Neuron (in vitro differentiated cells): ENCODE data around the gene SPTAN1.
"Not testable (repeated sequence)": the region's sequence is repeated elsewhere in the genome, so short reads cannot be mapped to it uniquely, and the experiment has no call there.

ENCODE experiments used
- H2AFZ ChIP-seq: one replicate; pipeline ENCODE4 v1.6.1; 2013; ENCODE audit warnings: low read depth, mild to moderate bottlenecking, inconsistent platforms, low read length, moderate library complexity
- H3K27me3 ChIP-seq: one replicate; pipeline ENCODE4 v1.6.1; 2013; ENCODE audit warnings: low read length; ENCODE audit not compliant: insufficient read depth
- H3K36me3 ChIP-seq: one replicate; pipeline ENCODE4 v1.6.1; 2013; ENCODE audit warnings: low read length; ENCODE audit not compliant: insufficient read depth
- H3K4me1 ChIP-seq: one replicate; pipeline ENCODE4 v1.6.1; 2013; ENCODE audit warnings: low read length; ENCODE audit not compliant: insufficient read depth
- H3K4me3 ChIP-seq: 2 replicates; pipeline ENCODE4 v1.5.1; 2013; ENCODE audit warnings: mild to moderate bottlenecking, low read length, moderate library complexity
- H3K9me3 ChIP-seq: one replicate; pipeline ENCODE4 v1.6.1; 2013; ENCODE audit warnings: low read length

The SPTAN1 gene

DNA sequence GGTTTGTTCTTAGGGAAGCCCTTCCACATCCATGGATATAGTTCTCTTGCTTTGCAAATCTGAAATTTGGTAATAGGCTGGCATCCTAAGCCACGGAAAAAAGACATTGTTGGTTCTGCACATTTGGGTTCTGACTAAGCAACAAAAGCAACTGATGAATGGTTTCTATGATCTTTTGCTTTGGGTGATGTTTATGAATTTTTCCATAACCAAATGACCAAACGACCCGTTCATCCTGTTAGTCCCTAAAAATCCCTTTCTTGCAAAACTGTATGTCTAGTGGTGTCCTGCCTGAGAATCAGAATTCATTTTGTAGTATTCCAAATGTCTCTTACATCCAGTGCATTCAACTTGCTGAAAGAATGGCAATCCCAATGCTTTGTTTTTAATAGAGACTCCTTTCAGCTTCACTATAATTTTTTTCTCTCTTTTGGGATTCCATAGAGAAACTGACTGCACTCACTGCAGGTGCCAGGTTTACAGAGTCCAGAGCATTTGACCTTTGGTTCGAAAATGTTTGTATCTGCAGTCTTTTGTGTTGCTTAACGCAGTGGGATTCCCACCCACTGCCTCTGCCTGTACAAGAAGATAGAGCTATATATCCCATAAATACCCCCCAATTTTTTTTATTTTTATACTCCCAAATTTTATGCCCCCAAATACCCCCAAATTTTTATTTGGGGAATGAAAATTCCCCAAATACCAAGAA is 4.7 kb downstream of the SPTAN1 start:
- Histone ChIP-seq H3K4me1 (peaks cover 45% of the 10 kb centered on the region), H3K9me3 (no peaks in the 10 kb centered on the region), H3K27me3 (no peaks in the 10 kb centered on the region), H3K36me3 (peaks cover 5% of the 10 kb centered on the region), H2AFZ (no peak overlapping the region), H3K4me3 (no peak overlapping the region)

DNA sequence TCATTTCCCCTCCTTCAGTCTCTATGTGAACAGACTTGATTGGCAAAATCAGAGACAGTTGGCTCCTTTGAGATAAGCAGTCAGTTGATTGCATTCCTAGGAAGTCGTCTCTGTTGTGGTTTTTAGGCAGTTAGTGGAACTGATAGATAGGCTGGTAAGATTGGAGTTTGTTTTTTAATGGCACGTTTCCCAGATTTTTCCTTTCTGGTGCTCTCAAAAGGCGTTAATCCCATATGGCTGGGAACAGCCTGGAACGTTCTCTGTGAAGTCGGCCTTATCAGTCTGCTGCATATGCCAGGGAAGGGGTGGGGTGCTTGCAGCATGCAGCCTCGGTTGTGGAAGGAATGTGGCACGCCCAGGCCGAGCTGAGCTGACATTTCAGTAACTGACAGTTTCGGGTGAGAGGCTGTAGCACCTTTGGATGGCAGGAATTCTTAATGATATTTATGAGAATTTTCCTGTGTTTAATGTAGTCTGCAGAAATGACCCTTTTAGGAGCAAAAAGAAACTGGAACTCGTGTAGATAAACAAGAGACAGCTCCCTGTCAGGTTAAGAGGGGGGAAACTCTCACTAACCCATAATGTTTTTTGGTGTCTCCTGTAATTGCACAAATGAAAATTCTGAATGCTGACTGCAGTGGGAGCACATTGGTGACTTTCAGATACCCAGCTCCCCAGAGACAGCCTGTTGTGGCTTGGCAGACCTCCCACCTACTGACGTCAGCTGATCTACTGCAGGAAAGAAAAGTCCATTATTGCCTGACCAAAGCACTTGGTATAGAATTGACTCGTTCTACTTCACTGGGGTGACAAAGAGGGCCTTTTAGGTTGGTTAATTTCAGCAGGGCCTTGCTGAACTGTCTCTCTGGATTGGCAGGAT is 6.3 kb downstream of the SPTAN1 start:
- peaks cover 45% of the 10 kb centered on the region for H3K4me1 ChIP-seq

DNA sequence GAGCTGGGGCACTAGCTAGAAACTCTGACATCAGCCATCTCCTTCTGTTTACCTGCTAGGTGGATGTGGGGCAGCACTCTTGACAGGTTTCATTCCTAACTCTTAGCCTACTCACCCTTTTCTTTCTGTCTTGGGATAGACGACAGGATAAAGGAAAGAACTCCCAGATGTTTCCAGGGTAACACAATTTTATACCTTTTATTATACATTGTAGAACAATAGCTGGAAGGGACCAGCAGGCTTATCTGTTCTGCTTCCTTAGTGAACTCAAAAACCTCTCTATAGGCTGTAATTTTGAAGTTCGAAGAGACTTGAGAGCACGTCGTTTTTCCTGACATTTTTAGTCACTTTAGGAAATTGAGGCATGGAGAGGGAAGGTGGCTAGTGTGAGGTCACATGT is 13.2 kb downstream of the SPTAN1 start:
- no peaks in the 10 kb centered on the region for H3K9me3 ChIP-seq
- peaks cover 50% of the 10 kb centered on the region for H3K36me3 ChIP-seq
- H3K4me1 ChIP-seq, result no peaks in the 10 kb centered on the region
- H2AFZ ChIP-seq, result no peak overlapping the region
- H3K4me3 ChIP-seq, result no peak overlapping the region
- H3K27me3 ChIP-seq, result no peaks in the 10 kb centered on the region

More for the DNA sequence above, 6.3 kb downstream of the SPTAN1 start:
- H3K27me3 ChIP-seq, result no peaks in the 10 kb centered on the region
- no peaks in the 10 kb centered on the region for H3K9me3 ChIP-seq
- no peak overlapping the region for H3K4me3 ChIP-seq
- H2AFZ ChIP-seq, result no peak overlapping the region
- peaks cover 9% of the 10 kb centered on the region for H3K36me3 ChIP-seq

DNA sequence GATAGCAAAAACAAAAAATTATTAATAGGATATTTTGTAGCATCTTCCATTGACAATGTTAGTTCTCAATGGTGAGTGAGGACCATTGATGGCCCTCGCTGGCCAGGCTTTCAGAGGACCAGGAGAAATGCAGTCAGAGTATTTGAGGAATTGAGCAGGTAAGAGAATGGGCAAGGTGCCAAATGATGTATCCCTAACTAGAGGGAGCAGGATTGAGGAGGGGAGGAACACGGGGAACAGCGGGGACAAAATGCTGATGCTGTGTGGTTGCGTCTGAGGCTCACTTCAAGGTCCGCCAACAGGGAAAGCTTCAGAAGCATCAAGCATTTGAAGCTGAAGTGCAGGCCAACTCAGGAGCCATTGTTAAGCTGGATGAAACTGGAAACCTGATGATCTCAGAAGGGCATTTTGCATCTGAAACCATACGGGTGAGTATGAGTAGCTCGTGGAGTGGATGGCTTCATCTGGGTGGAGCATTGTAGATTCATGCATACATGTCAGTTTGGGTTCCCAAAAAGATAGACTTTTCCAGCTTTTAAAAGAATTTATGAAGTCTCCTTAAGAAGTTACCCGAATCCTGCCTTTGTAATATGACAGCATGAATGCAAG is 16.2 kb downstream of the SPTAN1 start:
- no peaks in the 10 kb centered on the region for H3K4me1 ChIP-seq
- peaks cover 64% of the 10 kb centered on the region for H3K36me3 ChIP-seq
- H3K9me3 ChIP-seq, result no peaks in the 10 kb centered on the region

DNA sequence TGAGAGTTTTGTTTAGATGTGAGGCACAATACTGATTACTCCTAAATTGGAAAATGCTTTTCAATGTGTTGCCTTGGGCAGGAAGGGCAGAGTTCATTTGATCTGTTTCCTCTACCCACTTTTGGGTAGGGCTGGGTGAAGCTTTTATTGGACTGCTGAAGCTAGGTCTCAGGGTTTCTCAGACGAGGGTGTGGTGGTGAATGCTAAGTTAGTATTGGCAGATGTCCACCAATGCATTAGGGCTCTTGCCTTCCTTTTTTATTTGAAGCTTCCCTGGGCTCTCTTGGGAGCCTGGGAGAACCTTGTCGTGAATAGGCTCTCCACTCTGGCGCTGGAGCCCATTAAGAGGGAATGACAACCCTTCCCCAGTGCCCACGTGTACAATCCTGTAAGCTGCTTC is 23.1 kb downstream of the SPTAN1 start:
- Histone ChIP-seq H3K9me3 (no peaks in the 10 kb centered on the region), H3K4me3 (no peak overlapping the region), H3K27me3 (no peaks in the 10 kb centered on the region), H2AFZ (no peak overlapping the region), H3K4me1 (no peaks in the 10 kb centered on the region), H3K36me3 (peaks cover 82% of the 10 kb centered on the region)

More for the DNA sequence above, 16.2 kb downstream of the SPTAN1 start:
- Histone ChIP-seq H2AFZ (no peak overlapping the region), H3K27me3 (no peaks in the 10 kb centered on the region), H3K4me3 (no peak overlapping the region)

DNA sequence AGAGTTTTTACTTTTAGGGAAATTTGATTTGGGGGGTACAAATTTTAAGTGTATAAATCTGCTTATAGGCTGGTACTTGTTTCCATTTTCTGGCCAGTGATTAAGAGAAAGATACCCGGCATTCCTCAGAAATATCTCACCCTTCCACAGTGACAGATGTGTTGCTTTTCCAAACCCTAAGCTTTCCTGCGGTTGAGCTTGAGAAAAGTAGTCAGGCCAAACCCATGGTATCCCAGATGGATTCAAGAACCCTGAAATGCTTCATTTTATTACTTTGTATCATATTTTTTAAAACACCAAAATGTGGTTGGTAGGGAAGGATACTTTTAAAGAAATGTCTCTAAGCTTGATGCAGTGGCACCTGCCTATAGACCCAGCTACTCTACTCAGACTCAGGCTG is 23.5 kb downstream of the SPTAN1 start:
- Histone ChIP-seq H3K9me3 (no peaks in the 10 kb centered on the region), H2AFZ (no peak overlapping the region), H3K4me3 (no peak overlapping the region), H3K36me3 (peaks cover 84% of the 10 kb centered on the region), H3K4me1 (no peaks in the 10 kb centered on the region), H3K27me3 (no peaks in the 10 kb centered on the region)

DNA sequence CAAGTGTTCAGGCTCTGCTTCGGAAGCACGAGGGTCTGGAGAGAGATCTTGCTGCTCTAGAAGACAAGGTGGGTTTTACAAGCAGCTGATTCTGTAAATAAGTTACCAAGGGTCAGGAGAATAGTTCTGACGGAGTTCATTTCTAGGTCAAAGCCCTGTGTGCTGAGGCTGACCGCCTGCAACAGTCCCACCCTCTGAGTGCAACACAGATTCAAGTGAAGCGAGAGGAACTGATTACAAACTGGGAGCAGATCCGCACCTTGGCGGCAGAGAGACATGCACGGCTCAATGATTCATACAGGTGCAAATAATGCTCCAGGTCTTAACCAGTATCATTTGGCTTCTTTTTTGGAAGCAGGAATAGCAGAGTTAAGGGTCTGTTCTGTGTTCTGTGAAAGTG is 24.8 kb downstream of the SPTAN1 start:
- Histone ChIP-seq H3K4me3 (no peak overlapping the region), H3K9me3 (no peaks in the 10 kb centered on the region), H3K27me3 (no peaks in the 10 kb centered on the region), H2AFZ (no peak overlapping the region), H3K36me3 (peaks cover 88% of the 10 kb centered on the region), H3K4me1 (no peaks in the 10 kb centered on the region)

DNA sequence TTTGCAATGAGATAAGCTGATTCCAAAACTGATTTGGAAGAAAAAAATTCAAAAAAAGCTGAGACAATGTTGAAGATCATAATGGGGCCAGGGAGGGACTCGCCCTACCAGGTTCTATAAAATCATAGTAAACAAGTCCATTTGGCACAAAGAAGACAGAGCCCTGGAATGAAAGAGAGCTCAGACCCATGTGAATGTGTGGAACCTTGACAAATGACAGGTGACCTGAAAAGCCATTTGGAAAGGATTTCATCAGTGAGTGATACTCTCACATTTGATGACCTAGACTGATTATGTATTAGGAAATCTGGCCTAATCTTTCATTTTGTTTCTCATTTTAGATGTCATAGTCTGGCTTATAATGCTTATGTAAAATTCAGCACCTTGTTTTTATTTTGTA is 26.8 kb downstream of the SPTAN1 start:
- Histone ChIP-seq H3K9me3 (no peaks in the 10 kb centered on the region), H3K4me3 (no peak overlapping the region), H3K27me3 (no peaks in the 10 kb centered on the region), H3K4me1 (no peaks in the 10 kb centered on the region), H3K36me3 (peaks cover 95% of the 10 kb centered on the region), H2AFZ (no peak overlapping the region)

DNA sequence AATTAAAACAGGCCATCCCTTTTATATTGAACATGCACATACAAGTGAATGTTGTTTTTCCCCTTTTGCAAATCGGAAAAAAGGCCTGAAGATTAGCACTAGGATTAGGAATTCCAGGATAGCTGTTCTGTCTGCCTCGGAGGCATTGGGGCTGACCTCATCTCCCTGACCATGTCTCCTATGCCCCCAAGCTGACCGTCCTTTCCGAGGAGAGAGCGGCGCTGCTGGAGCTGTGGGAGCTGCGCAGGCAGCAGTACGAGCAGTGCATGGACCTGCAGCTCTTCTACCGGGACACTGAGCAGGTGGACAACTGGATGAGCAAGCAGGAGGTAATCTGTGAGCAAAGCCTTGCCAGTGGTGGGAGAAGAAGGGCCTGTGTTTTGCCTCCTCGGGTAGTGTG is 28.3 kb downstream of the SPTAN1 start:
- peaks cover 96% of the 10 kb centered on the region for H3K36me3 ChIP-seq
- H3K4me1 ChIP-seq, result no peaks in the 10 kb centered on the region
- H3K9me3 ChIP-seq, result no peaks in the 10 kb centered on the region
- H2AFZ ChIP-seq, result no peak overlapping the region
- no peaks in the 10 kb centered on the region for H3K27me3 ChIP-seq
- no peak overlapping the region for H3K4me3 ChIP-seq

DNA sequence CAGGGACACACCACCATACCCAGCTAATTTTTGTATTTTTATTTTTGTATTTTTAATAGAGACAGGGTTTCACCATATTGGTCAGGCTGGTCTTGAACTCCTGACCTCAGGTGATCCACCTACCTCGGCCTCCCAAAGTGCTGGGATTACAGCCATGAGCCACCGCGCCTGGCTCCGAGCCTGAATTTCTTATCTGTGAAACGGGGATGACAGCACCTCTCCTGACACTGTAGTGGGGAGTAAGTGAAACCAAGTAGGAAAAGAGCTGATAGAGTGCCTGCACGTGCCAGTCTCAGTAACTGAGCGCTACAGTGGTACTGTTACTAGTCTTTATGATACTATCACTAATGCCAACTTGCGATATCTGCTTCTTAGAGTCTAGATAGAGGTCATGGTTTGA is 32.8 kb downstream of the SPTAN1 start:
- peaks cover 87% of the 10 kb centered on the region for H3K36me3 ChIP-seq
- H3K4me1 ChIP-seq, H2AFZ ChIP-seq, H3K4me3 ChIP-seq, H3K27me3 ChIP-seq, H3K9me3 ChIP-seq: not testable (repeated sequence)

DNA sequence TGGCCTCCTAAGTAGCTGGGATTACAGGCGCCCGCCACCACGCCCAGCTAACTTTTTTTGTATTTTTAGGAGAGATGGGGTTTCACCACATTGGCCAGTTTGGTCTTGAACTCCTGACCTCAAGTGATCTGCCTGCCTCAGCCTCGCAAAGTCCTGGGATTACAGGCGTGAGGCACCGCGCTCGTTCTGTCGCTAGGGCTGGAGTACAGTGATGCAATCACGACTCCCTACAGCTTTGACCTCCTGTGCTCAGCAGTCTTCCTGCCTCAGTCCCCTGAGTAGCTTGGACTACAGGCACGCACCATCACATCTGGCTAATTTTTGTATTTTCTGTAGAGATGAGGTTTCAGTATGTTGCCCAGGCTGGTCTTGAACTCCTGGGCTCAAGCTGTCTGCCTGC is 34.5 kb downstream of the SPTAN1 start:
- not testable (repeated sequence) for H3K4me1 ChIP-seq, H2AFZ ChIP-seq, H3K27me3 ChIP-seq, H3K9me3 ChIP-seq, H3K4me3 ChIP-seq
- H3K36me3 ChIP-seq, result peaks cover 85% of the 10 kb centered on the region

DNA sequence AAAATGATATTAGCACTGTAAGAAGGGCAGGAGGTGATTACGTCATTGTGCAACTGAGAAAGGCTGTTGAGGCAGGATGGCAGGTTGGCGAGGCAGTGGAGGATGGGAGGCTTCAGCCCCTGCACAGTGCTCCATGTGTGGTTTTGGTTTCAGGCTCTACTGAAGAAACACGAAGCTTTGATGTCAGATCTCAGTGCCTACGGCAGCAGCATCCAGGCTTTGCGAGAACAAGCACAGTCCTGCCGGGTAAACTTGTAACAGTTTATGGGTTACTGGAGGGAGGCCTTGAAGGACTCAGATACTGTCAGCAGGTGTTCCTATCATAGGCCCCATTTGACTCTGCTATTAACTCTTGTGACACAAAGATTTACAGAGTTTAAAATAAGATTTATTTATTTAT is 35.1 kb downstream of the SPTAN1 start:
- H2AFZ ChIP-seq, result no peak overlapping the region
- H3K9me3 ChIP-seq, result no peaks in the 10 kb centered on the region
- H3K27me3 ChIP-seq, result no peaks in the 10 kb centered on the region
- H3K4me3 ChIP-seq, result no peak overlapping the region
- peaks cover 85% of the 10 kb centered on the region for H3K36me3 ChIP-seq
- H3K4me1 ChIP-seq, result no peaks in the 10 kb centered on the region

DNA sequence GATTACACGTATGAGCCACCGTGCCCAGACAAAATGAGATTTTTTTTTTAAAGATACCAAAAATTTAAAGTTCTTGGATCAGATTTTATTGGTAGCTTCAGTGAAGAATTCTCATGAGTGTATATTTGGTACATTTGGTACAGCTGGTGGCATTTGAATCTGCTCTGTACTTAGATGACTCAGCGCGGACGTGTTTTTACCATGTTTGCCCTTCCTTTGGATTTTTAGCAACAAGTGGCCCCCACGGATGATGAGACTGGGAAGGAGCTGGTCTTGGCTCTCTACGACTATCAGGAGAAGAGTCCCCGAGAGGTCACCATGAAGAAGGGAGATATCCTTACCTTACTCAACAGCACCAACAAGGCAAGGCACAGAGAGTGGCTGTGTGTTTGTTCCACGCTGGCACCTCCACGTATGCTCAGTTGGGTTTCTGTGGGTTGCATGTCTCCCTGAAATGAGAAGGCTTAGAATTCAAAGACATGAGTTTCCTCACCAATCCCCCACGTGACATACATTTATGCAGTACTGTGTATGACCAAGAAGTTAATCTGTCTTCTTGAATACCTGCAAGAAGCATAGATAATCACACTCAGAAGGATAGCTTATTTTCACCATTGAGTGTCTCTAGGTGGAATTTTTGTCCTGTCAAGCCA is 36.3 kb downstream of the SPTAN1 start:
- Histone ChIP-seq H3K9me3 (no peaks in the 10 kb centered on the region), H3K36me3 (peaks cover 84% of the 10 kb centered on the region), H3K4me3 (no peak overlapping the region), H3K4me1 (no peaks in the 10 kb centered on the region), H3K27me3 (no peaks in the 10 kb centered on the region), H2AFZ (no peak overlapping the region)
